IMR-90 (cell line): ENCODE data around the gene MEIS1. TPM values are rescaled to one million over a fixed set of nuclear protein-coding genes. Genes with fewer than 3 reads are reported as not detected.

Source experiments
- ATAC-seq: fragments of 200-7000 bp; cut with Tn5 transposase; 2 replicates; pipeline ENCODE4 v1.9.1; 2020; ENCODE audit warnings: low read depth, mild to moderate bottlenecking, moderate library complexity
- BruUV-seq: library from RNA; stranded (reverse); fragments of 400-500 nt; replicated peaks from 2 replicates; lab custom pipeline; 2021; lab: Mats Ljungman, UMichigan
- CTCF ChIA-PET: fragments of 300-600 bp; formaldehyde crosslinking; extraction: SDS; loops from one replicate; lab custom pipeline; 2021; ENCODE audit warnings: antibody characterized with exemption; lab: Yijun Ruan, JAX
- POLR2A ChIA-PET: fragments of 300-600 bp; sonication (Branson Sonifier 250); formaldehyde crosslinking; loops from one replicate; lab custom pipeline; 2022; ENCODE audit warnings: antibody characterized with exemption; ENCODE audit not compliant: unreplicated experiment; lab: Charles Lee
- DNase-seq: peaks from one replicate; pipeline ENCODE4 v3.0.0; 2013
- H2AFZ ChIP-seq: replicated peaks from 2 replicates; pipeline ENCODE3; 2013; ENCODE audit warnings: low read length, mild to moderate bottlenecking; ENCODE audit not compliant: poor library complexity
- H2AK5ac ChIP-seq: 2 replicates; pipeline ENCODE4 v1.6.1; 2013; ENCODE audit warnings: low read depth, low read length, inconsistent platforms
- H2AK9ac ChIP-seq: replicated peaks from 2 replicates; pipeline ENCODE3; 2013; ENCODE audit warnings: mild to moderate bottlenecking, low read depth, low read length, moderate library complexity; ENCODE audit not compliant: poor library complexity
- H2BK120ac ChIP-seq: 2 replicates; pipeline ENCODE4 v1.6.1; 2013; ENCODE audit warnings: low read depth, low read length, inconsistent platforms
- H2BK15ac ChIP-seq: 3 replicates; pipeline ENCODE4 v1.6.1; 2013; ENCODE audit warnings: low read depth, low read length, inconsistent platforms
- H2BK20ac ChIP-seq: 2 replicates; pipeline ENCODE4 v1.6.1; 2013; ENCODE audit warnings: low read depth, mild to moderate bottlenecking, inconsistent platforms, low read length, moderate library complexity
- H2BK5ac ChIP-seq: 2 replicates; pipeline ENCODE4 v1.6.1; 2013; ENCODE audit warnings: mild to moderate bottlenecking, low read depth, low read length, inconsistent platforms; ENCODE audit not compliant: poor library complexity, severe bottlenecking
- H3K14ac ChIP-seq: replicated peaks from 2 replicates; pipeline ENCODE4 v1.6.1; 2013; ENCODE audit warnings: low read depth, low read length, inconsistent platforms
- H3K18ac ChIP-seq: 2 replicates; pipeline ENCODE4 v1.6.1; 2013; ENCODE audit warnings: low read depth, low read length, control low read depth
- H3K23ac ChIP-seq: 2 replicates; pipeline ENCODE4 v1.6.1; 2013; ENCODE audit warnings: low read depth, low read length, inconsistent platforms
- H3K27ac ChIP-seq: 2 replicates; pipeline ENCODE4 v1.5.1; 2013; ENCODE audit warnings: mild to moderate bottlenecking, control low read depth, low read length; ENCODE audit not compliant: insufficient read depth
- H3K27me3 ChIP-seq: 2 replicates; pipeline ENCODE4 v1.6.1; 2013; ENCODE audit warnings: low read length; ENCODE audit not compliant: control insufficient read depth, insufficient read depth
- H3K36me3 ChIP-seq: 2 replicates; pipeline ENCODE4 v1.6.1; 2013; ENCODE audit warnings: low read length, mixed read lengths; ENCODE audit not compliant: control insufficient read depth, insufficient read depth
- H3K4ac ChIP-seq: 2 replicates; pipeline ENCODE4 v1.6.1; 2013; ENCODE audit warnings: low read depth, low read length, inconsistent platforms
- H3K4me1 ChIP-seq: 2 replicates; pipeline ENCODE4 v1.6.1; 2013; ENCODE audit warnings: low read length, mixed read lengths; ENCODE audit not compliant: control insufficient read depth, insufficient read depth
- H3K4me2 ChIP-seq: 2 replicates; pipeline ENCODE4 v1.6.1; 2013; ENCODE audit warnings: low read depth, mild to moderate bottlenecking, control low read depth, low read length, moderate library complexity
- H3K4me3 ChIP-seq: 2 replicates; pipeline ENCODE4 v1.5.1; 2013; ENCODE audit warnings: low read depth, mild to moderate bottlenecking, control low read depth, low read length, moderate library complexity; ENCODE audit not compliant: insufficient read depth
- H3K56ac ChIP-seq: 2 replicates; pipeline ENCODE4 v1.6.1; 2013; ENCODE audit warnings: low read length, inconsistent platforms; ENCODE audit not compliant: insufficient read depth; ENCODE audit errors: extremely low read depth
- H3K79me1 ChIP-seq, 2 experiments: 2 replicates each; pipeline ENCODE4 v1.6.1; 2013; ENCODE audit warnings: low read length in 2 of 2, inconsistent platforms in 1 of 2, low read depth in 1 of 2
- H3K9ac ChIP-seq: 2 replicates; pipeline ENCODE4 v1.6.1; 2013; ENCODE audit warnings: low read depth, low read length, control low read depth
- H3K9me1 ChIP-seq: 2 replicates; pipeline ENCODE4 v1.6.1; 2013; ENCODE audit warnings: low read length, inconsistent platforms; ENCODE audit not compliant: insufficient read depth
- H3K9me3 ChIP-seq: 2 replicates; pipeline ENCODE4 v1.6.1; 2013; ENCODE audit warnings: low read length; ENCODE audit not compliant: control insufficient read depth, insufficient read depth
- H4K20me1 ChIP-seq: 2 replicates; pipeline ENCODE4 v1.6.1; 2013; ENCODE audit warnings: low read length, inconsistent platforms; ENCODE audit not compliant: insufficient read depth
- H4K5ac ChIP-seq: 2 replicates; pipeline ENCODE4 v1.6.1; 2013; ENCODE audit warnings: mild to moderate bottlenecking, low read depth, low read length, control low read depth
- H4K8ac ChIP-seq, 2 experiments: 2 replicates each; pipeline ENCODE4 v1.6.1; 2013; ENCODE audit warnings: low read depth in 2 of 2, low read length in 2 of 2, control low read depth in 1 of 2, inconsistent platforms in 1 of 2
- H4K91ac ChIP-seq: 2 replicates; pipeline ENCODE4 v1.6.1; 2013; ENCODE audit warnings: low read depth, low read length, inconsistent platforms; ENCODE audit not compliant: insufficient read depth
- BHLHE40 ChIP-seq: fragments of 150-350 bp; IDR thresholded peaks from 2 replicates; pipeline ENCODE4 v1.6.1; 2016; ENCODE audit warnings: mild to moderate bottlenecking, low read depth, low read length
- CEBPB ChIP-seq: IDR thresholded peaks from 2 replicates; pipeline ENCODE4 v1.6.1; 2012; ENCODE audit warnings: low read depth, low read length, improper control_type of control experiment
- ELK1 ChIP-seq: fragments of 150-350 bp; IDR thresholded peaks from 2 replicates; pipeline ENCODE4 v1.6.1; 2016; ENCODE audit warnings: low read depth, mild to moderate bottlenecking, low read length, moderate library complexity, borderline replicate concordance
- FOS ChIP-seq: fragments of 150-350 bp; IDR thresholded peaks from 2 replicates; pipeline ENCODE4 v1.6.1; 2016; ENCODE audit warnings: low read depth, low read length
- MAZ ChIP-seq: IDR thresholded peaks from 2 replicates; pipeline ENCODE4 v1.6.1; 2012; ENCODE audit warnings: low read depth, mild to moderate bottlenecking, low read length, improper control_type of control experiment, moderate library complexity, borderline replicate concordance
- POLR2A ChIP-seq: IDR thresholded peaks from 2 replicates; pipeline ENCODE4 v1.6.1; 2012; ENCODE audit warnings: mild to moderate bottlenecking, low read depth, low read length
- RAD21 ChIP-seq: IDR thresholded peaks from 2 replicates; pipeline ENCODE4 v1.6.1; 2012; ENCODE audit warnings: low read length, improper control_type of control experiment
- RCOR1 ChIP-seq: IDR thresholded peaks from 2 replicates; pipeline ENCODE4 v1.6.1; 2012; ENCODE audit warnings: mild to moderate bottlenecking, low read length, improper control_type of control experiment; ENCODE audit not compliant: insufficient replicate concordance
- SMC3 ChIP-seq: fragments of 150-350 bp; IDR thresholded peaks from 2 replicates; pipeline ENCODE4 v1.6.1; 2016; ENCODE audit warnings: low read depth, mild to moderate bottlenecking, antibody characterized with exemption, low read length, moderate library complexity
- WGBS, 2 experiments: methylation state at CpG; one replicate each; pipeline versions ENCODE4 v1.1.5 to v1.1.7; 2013; ENCODE audit warnings: missing lambda C conversion rate in 2 of 2; ENCODE audit not compliant: insufficient read length in 1 of 2; ENCODE audit errors: extremely low coverage in 2 of 2; 5-methylcytosine and 5-hydroxymethylcytosine counted together
- dilution Hi-C: fragments of 300-500 bp; cut with HindIII; formaldehyde crosslinking; loops from one replicate; pipeline ENCODE4 v1.14.3; 2018; ENCODE audit warnings: low sequenced_read_pairs; ENCODE audit not compliant: unreplicated experiment
- in situ Hi-C: fragments of 300-500 bp; cut with MboI; formaldehyde crosslinking; loops from 3 replicates; pipeline ENCODE4 v1.14.3; 2019; ENCODE audit warnings: low sequenced_read_pairs, inconsistent platforms, mixed read lengths
- intact Hi-C: fragments of 100-400 bp; cut with micrococcal nuclease; formaldehyde crosslinking; loops from 2 replicates; pipeline ENCODE4 v1.10.0; 2022
- polyA plus RNA-seq, 3 experiments: library from polyadenylated mRNA; depleted of rRNA; stranded (reverse); fragments of >200 nt; gene quantifications; 2 replicates each; pipeline ENCODE4 v1.2.3, GENCODE V29; 2012; ENCODE audit warnings: low replicate concordance in 1 of 3
- total RNA-seq: library from RNA; depleted of rRNA; stranded (reverse); fragments of >200 nt; gene quantifications from 2 replicates; pipeline ENCODE4 v1.2.3, GENCODE V29; 2012

The MEIS1 gene
- total and polyA plus RNA-seq, 2 of the 4 experiments (the other 2 are of a cell fraction): 54.4 to 157 TPM

DNA sequence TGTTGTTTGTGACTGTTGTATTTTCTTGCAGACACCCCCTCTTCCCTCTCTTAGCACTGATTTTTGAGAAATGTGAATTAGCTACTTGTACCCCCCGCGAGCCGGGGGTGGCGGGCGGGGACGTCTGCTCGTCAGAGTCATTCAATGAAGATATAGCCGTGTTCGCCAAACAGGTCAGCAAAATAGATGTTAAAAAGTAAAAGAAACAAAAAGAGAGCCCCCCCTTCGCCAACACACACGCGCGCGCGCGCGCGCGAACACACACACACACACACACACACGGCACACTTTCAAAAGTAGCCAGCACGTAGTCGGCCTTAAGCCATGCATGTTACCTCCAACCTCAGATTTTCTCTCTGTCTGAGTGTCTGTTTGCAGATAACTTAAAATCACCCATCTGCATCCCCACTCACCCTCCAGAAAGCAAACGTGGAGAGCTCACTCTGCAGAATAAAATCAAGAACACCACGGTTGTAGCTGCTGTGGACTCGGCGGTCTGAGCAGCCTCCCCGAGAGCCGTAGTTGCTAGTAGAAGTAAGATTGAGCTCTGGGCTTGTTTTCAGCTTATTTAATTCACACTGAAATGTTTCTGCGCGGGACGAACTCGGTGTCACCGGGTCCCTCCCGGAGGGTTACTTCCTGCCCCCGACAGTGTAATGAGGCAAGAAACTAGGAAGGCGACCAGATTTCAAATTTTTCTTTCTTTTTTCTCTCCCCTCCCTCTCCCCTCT, 5.1 kb downstream of the MEIS1 start:
- in situ Hi-C loops: loop anchor here (10.0 to 25.0 kb wide), 4 partner anchors 405 to 1597 kb away; no protein-coding TSS in a partner anchor
- intact Hi-C loops: loop anchor here (5.0 kb wide), 2 partner anchors 412 to 957 kb away; partner anchors contain the start of gene ETAA1
- Histone ChIP-seq H2BK15ac (0 out of 3 replicates have a peak overlapping the region, but pooled peaks have one; percentile 25), H3K9ac (peak overlapping the region; percentile 100), H4K20me1 (peaks cover 6% of the 10 kb centered on the region; the same call in 1 of the 2 replicates), H2BK5ac (peak overlapping the region; percentile 98), H3K4ac (peak overlapping the region; percentile 97), H3K4me1 (peaks cover 2% of the 10 kb centered on the region; the same call in 1 of the 2 replicates), H3K4me3 (peak overlapping the region; percentile 99), H3K27ac (peak overlapping the region; percentile 100), H4K8ac (peak overlapping the region; percentile 89 to 96), H3K18ac (peak overlapping the region; percentile 98), H3K4me2 (peak overlapping the region; percentile 100), H2AK9ac (peak overlapping the region; percentile 89), H3K23ac (peak overlapping the region; percentile 95), H2AFZ (no peak overlapping the region), H4K91ac (peak overlapping the region; percentile 97), H2AK5ac (peak overlapping the region; percentile 85; the same call in 1 of the 2 replicates), H4K5ac (peak overlapping the region; percentile 79), H3K36me3 (peaks cover 65% of the 10 kb centered on the region), H3K27me3 (no peaks in the 10 kb centered on the region), H3K9me3 (no peaks in the 10 kb centered on the region), H3K56ac (peak overlapping the region; percentile 99), H3K79me1 (no peaks in the 10 kb centered on the region), H3K9me1 (no peaks in the 10 kb centered on the region), H2BK20ac (peak overlapping the region; percentile 32; the same call in 1 of the 2 replicates), H3K14ac (peak overlapping the region; percentile 98), H2BK120ac (peak overlapping the region; percentile 87)
- POLR2A ChIA-PET: interaction anchor here (0.5 to 0.7 kb wide), 2 partner anchors 27 to 423 kb away, joined by 3 to 11 read pairs; no protein-coding TSS in a partner anchor
- 0% methylated on average over 2 of the region's 36 CpGs; no CpG with 5 or more reads in 1 of the 2 experiments for WGBS, 2 experiments
- CTCF ChIA-PET: no interaction called here
- BruUV-seq: no TSS peak
- dilution Hi-C loops: loop anchor here (25.0 kb wide), 1 partner anchor 772 kb away; no protein-coding TSS in a partner anchor
- TF ChIP-seq RAD21 (no peak), ELK1 (no peak), POLR2A (no peak), FOS (no peak), SMC3 (no peak), BHLHE40 (no peak), MAZ (no peak), RCOR1 (no peak), CEBPB (no peak)
- ATAC-seq: no peak
- no peak for DNase-seq
